CD4-positive, alpha-beta T cell treated with Interleukin-21 for 1 hour (primary cell): ENCODE data around the gene NECTIN1.

Experiments used
- DNase-seq: peaks from one replicate; pipeline ENCODE4 v3.0.0-alpha.2; 2020

The NECTIN1 gene

GRCh38 chr11:119668676-119669075, 60.3 kb downstream of the NECTIN1 start:
- no peak for DNase-seq

GRCh38 chr11:119666463-119667131, 62.4 kb downstream of the NECTIN1 start:
- DNase-seq: peak; percentile 56

- DNase-seq: no peak
Measured at GRCh38 chr11:119666061-119666460, 62.9 kb downstream of the NECTIN1 start.

GRCh38 chr11:119664701-119665420, 64.1 kb downstream of the NECTIN1 start:
- no peak for DNase-seq

GRCh38 chr11:119664063-119664572, 64.9 kb downstream of the NECTIN1 start:
- DNase-seq: no peak

- DNase-seq: no peak
Measured at GRCh38 chr11:119663279-119663678, 65.7 kb downstream of the NECTIN1 start.

- DNase-seq: no peak
Measured at GRCh38 chr11:119661226-119661625, 67.8 kb downstream of the NECTIN1 start.

- DNase-seq: no peak
Measured at GRCh38 chr11:119659971-119660723, 68.9 kb downstream of the NECTIN1 start.

GRCh38 chr11:119652907-119653659, 75.9 kb downstream of the NECTIN1 start:
- no peak for DNase-seq

- DNase-seq: no peak
Measured at GRCh38 chr11:119651802-119652584, 77.0 kb downstream of the NECTIN1 start.

- no peak for DNase-seq
Measured at GRCh38 chr11:119650251-119650650, 78.7 kb downstream of the NECTIN1 start.

- DNase-seq: no peak
Measured at GRCh38 chr11:119647254-119647653, 81.7 kb downstream of the NECTIN1 start.

GRCh38 chr11:119645018-119645417, 84.0 kb downstream of the NECTIN1 start:
- DNase-seq: no peak

GRCh38 chr11:119644502-119644901, 84.5 kb downstream of the NECTIN1 start:
- DNase-seq: no peak

GRCh38 chr11:119643876-119644225, 85.1 kb downstream of the NECTIN1 start:
- DNase-seq: no peak

GRCh38 chr11:119643212-119643875, 85.7 kb downstream of the NECTIN1 start:
- no peak for DNase-seq

- peak; percentile 9 for DNase-seq
Measured at GRCh38 chr11:119641983-119642745, 86.8 kb downstream of the NECTIN1 start.

GRCh38 chr11:119640541-119640940, 88.5 kb downstream of the NECTIN1 start:
- no peak for DNase-seq

GRCh38 chr11:119639642-119640205, 89.3 kb downstream of the NECTIN1 start:
- DNase-seq: no peak

GRCh38 chr11:119638851-119639250, 90.1 kb downstream of the NECTIN1 start:
- DNase-seq: no peak
